SK-N-SH (cell line): ENCODE measurements around the gene PCSK7. TPM values are rescaled to one million over a fixed set of nuclear protein-coding genes. Genes with fewer than 3 reads are reported as not detected.

Experiments
- CTCF ChIA-PET: fragments of 300-600, 350-600 bp; formaldehyde crosslinking; extraction: SDS; loops from one replicate; lab custom pipeline; 2021; lab: Yijun Ruan, JAX
- POLR2A ChIA-PET: fragments of 350-600 bp; sonication (Branson Sonifier 250); formaldehyde crosslinking; extraction: SDS; loops from one replicate; lab custom pipeline; 2020; ENCODE audit warnings: antibody characterized with exemption, inconsistent platforms; lab: Yijun Ruan, JAX
- DNase-seq: peaks from one replicate; pipeline ENCODE4 v3.0.0; 2012
- H2AFZ ChIP-seq: fragments of 200-600 bp; sonication (generic); 2 replicates; pipeline ENCODE4 v1.8.1; 2016; ENCODE audit warnings: antibody characterized with exemption, mild to moderate bottlenecking, low read depth
- H3F3A ChIP-seq: fragments of 200-600 bp; sonication (generic); replicated peaks from 2 replicates; pipeline ENCODE3; 2016; ENCODE audit warnings: antibody characterized with exemption, mild to moderate bottlenecking; ENCODE audit not compliant: insufficient read depth
- H3K27ac ChIP-seq, 2 experiments: fragments of 200-500 bp in 1 of 2; fragments of 200-600 bp in 1 of 2; sonication (Bioruptor generic) in 1 of 2; sonication (generic), shearing (Covaris generic) in 1 of 2; 2 replicates each; pipeline versions ENCODE4 v1.5.1 to v1.6.1; 2014 to 2016; ENCODE audit warnings: low read depth in 2 of 2, inconsistent platforms in 1 of 2, low read length in 1 of 2, mild to moderate bottlenecking in 1 of 2, mixed read lengths in 1 of 2
- H3K27me3 ChIP-seq: fragments of 200-600 bp; sonication (generic), shearing (Covaris generic); 2 replicates; pipeline ENCODE4 v1.6.1; 2016; ENCODE audit warnings: mixed run types; ENCODE audit not compliant: insufficient read depth
- H3K36me3 ChIP-seq, 2 experiments: fragments of 200-500 bp in 1 of 2; fragments of 200-600 bp in 1 of 2; sonication (Bioruptor generic) in 1 of 2; sonication (generic) in 1 of 2; replicated peaks in 1 of 2; 2 replicates each; pipeline versions ENCODE3 to v1.5.1; 2014 to 2016; ENCODE audit warnings: low read length in 1 of 2, mild to moderate bottlenecking in 1 of 2; ENCODE audit not compliant: insufficient read depth in 2 of 2, control insufficient read depth in 1 of 2
- H3K4me1 ChIP-seq, 2 experiments: fragments of 200-500 bp in 1 of 2; fragments of 200-600 bp in 1 of 2; sonication (Bioruptor generic) in 1 of 2; sonication (generic), shearing (Covaris generic) in 1 of 2; 2 replicates each; pipeline versions ENCODE4 v1.5.1 to v1.6.1; 2014 to 2016; ENCODE audit warnings: low read depth in 1 of 2, low read length in 1 of 2, mixed run types in 1 of 2; ENCODE audit not compliant: insufficient read depth in 2 of 2, control insufficient read depth in 1 of 2
- H3K4me2 ChIP-seq: fragments of 200-600 bp; sonication (generic), shearing (Covaris generic); 2 replicates; pipeline ENCODE4 v1.6.1; 2017; ENCODE audit warnings: mixed run types
- H3K4me3 ChIP-seq, 2 experiments: fragments of 200-500 bp in 1 of 2; fragments of 200-600 bp in 1 of 2; sonication (Bioruptor generic) in 1 of 2; sonication (generic), shearing (Covaris generic) in 1 of 2; 2 replicates each; pipeline versions ENCODE4 v1.5.1 to v1.8.1; 2014 to 2016; ENCODE audit warnings: low read depth in 2 of 2, inconsistent platforms in 1 of 2, low read length in 1 of 2, mild to moderate bottlenecking in 1 of 2, mixed read lengths in 1 of 2, moderate library complexity in 1 of 2
- H3K79me2 ChIP-seq: fragments of 200-600 bp; sonication (generic); 2 replicates; pipeline ENCODE4 v1.8.1; 2017; ENCODE audit warnings: mild to moderate bottlenecking; ENCODE audit not compliant: insufficient read depth
- H3K9ac ChIP-seq: fragments of 200-600 bp; sonication (generic); 2 replicates; pipeline ENCODE4 v1.6.1; 2017; ENCODE audit warnings: mixed run types
- H3K9me2 ChIP-seq: fragments of 200-600 bp; sonication (generic); 2 replicates; pipeline ENCODE4 v1.6.1; 2017; ENCODE audit warnings: mixed run types
- H3K9me3 ChIP-seq: fragments of 200-600 bp; sonication (generic); 2 replicates; pipeline ENCODE4 v1.6.1; 2017; ENCODE audit warnings: mixed run types, mild to moderate bottlenecking, moderate library complexity
- H4K20me1 ChIP-seq: fragments of 200-600 bp; sonication (generic); 2 replicates; pipeline ENCODE4 v1.6.1; 2017; ENCODE audit warnings: mild to moderate bottlenecking, mixed run types; ENCODE audit not compliant: insufficient read depth
- CHD2 ChIP-seq: fragments of 150-350 bp; IDR thresholded peaks from 2 replicates; pipeline ENCODE4 v1.6.1; 2018; ENCODE audit warnings: low read length; ENCODE audit not compliant: partially characterized antibody
- EP300 ChIP-seq, 2 experiments: IDR thresholded peaks; 2 replicates each; pipeline versions ENCODE4 v1.4.0 to v1.6.1; 2012; ENCODE audit warnings: borderline replicate concordance in 1 of 2, low read depth in 1 of 2, low read length in 1 of 2
- MEF2A ChIP-seq: IDR thresholded peaks from 2 replicates; pipeline ENCODE4 v1.4.0; 2012; ENCODE audit warnings: low read depth, borderline replicate concordance
- MXI1 ChIP-seq: IDR thresholded peaks from 2 replicates; pipeline ENCODE4 v1.6.1; 2012; ENCODE audit warnings: mild to moderate bottlenecking, low read depth, low read length, improper control_type of control experiment
- NFIC ChIP-seq: IDR thresholded peaks from 2 replicates; pipeline ENCODE4 v1.4.0; 2012; ENCODE audit warnings: borderline replicate concordance
- PBX3 ChIP-seq: IDR thresholded peaks from 2 replicates; pipeline ENCODE4; 2012
- POLR2AphosphoS5 ChIP-seq: IDR thresholded peaks from 2 replicates; pipeline ENCODE4 v1.6.1; 2012; ENCODE audit warnings: low read depth, low read length
- REST ChIP-seq: IDR thresholded peaks from 2 replicates; pipeline ENCODE4 v1.6.1; 2012; ENCODE audit warnings: mild to moderate bottlenecking, low read depth, low read length, moderate library complexity
- RFX5 ChIP-seq: IDR thresholded peaks from 2 replicates; pipeline ENCODE4 v1.6.1; 2012; ENCODE audit warnings: mild to moderate bottlenecking, improper control_type of control experiment, low read length
- RXRA ChIP-seq: IDR thresholded peaks from 2 replicates; pipeline ENCODE4 v1.4.0; 2012; ENCODE audit warnings: low read depth, mild to moderate bottlenecking, borderline replicate concordance
- TAF1 ChIP-seq: IDR thresholded peaks from 2 replicates; pipeline ENCODE4 v1.6.1; 2012; ENCODE audit warnings: low read depth, mild to moderate bottlenecking, low read length, moderate library complexity, borderline replicate concordance
- TCF12 ChIP-seq: IDR thresholded peaks from 2 replicates; pipeline ENCODE4 v1.4.0; 2012
- TEAD4 ChIP-seq: IDR thresholded peaks from 2 replicates; pipeline ENCODE4 v1.4.0; 2012; ENCODE audit warnings: mild to moderate bottlenecking, borderline replicate concordance; ENCODE audit not compliant: insufficient read depth
- USF1 ChIP-seq: IDR thresholded peaks from 2 replicates; pipeline ENCODE4 v1.4.0; 2012; ENCODE audit warnings: low read depth, borderline replicate concordance
- YY1 ChIP-seq: IDR thresholded peaks from 2 replicates; pipeline ENCODE4 v1.4.0; 2012; ENCODE audit warnings: low read depth, mild to moderate bottlenecking
- ZBTB33 ChIP-seq: IDR thresholded peaks from 2 replicates; pipeline ENCODE4 v1.4.0; 2012; ENCODE audit warnings: low read depth, borderline replicate concordance
- WGBS: methylation state at CpG from one replicate; pipeline ENCODE4 v1.1.6; 2017; ENCODE audit warnings: low lambda C conversion rate; 5-methylcytosine and 5-hydroxymethylcytosine counted together
- polyA plus RNA-seq, 3 experiments: library from polyadenylated mRNA; depleted of rRNA; stranded (reverse); fragments of >200 nt; gene quantifications; 2 replicates each; pipeline ENCODE4 v1.2.3, GENCODE V29; 2012

Gene PCSK7
- polyA plus RNA-seq, 1 of the 3 experiments (the other 2 are of a cell fraction), result 49.7 TPM

- Histone ChIP-seq H4K20me1 (no peaks in the 10 kb centered on the region), H3K4me1 (peaks cover 0 to 4% of the 10 kb centered on the region in 2 experiments; a peak in 1 of 4 replicates), H3K79me2 (no peaks in the 10 kb centered on the region), H3K9ac (no peak overlapping the region), H3K4me3 (no peak overlapping the region), H3K36me3 (peaks cover 10 to 19% of the 10 kb centered on the region in 2 experiments), H3K27me3 (no peaks in the 10 kb centered on the region), H3K9me3 (no peaks in the 10 kb centered on the region), H3K4me2 (0 out of 2 replicates have a peak overlapping the region, but pooled peaks have one; percentile 54), H3K27ac (peak overlapping the region in 1 of 2 experiments; percentile 65; a peak in 1 of 4 replicates), H3F3A (peaks cover 19% of the 10 kb centered on the region), H3K9me2 (no peaks in the 10 kb centered on the region), H2AFZ (no peak overlapping the region)
- ChIA-PET POLR2A (no interaction called here), CTCF (interaction anchor here (0.6 kb wide), 1 partner anchor 27 kb away, joined by 3 read pairs; no protein-coding TSS in a partner anchor)
- no peak for DNase-seq
- TF ChIP-seq TEAD4 (no peak), REST (no peak), RXRA (no peak), USF1 (no peak), ZBTB33 (no peak), EP300 (IDR thresholded peaks at IDR 0.05; ENCODE audit: borderline replicate concordance in 1 of 2, low read depth in 1 of 2, low read length in 1 of 2) (no peak), TAF1 (no peak), TCF12 (no peak), MXI1 (no peak), YY1 (no peak), PBX3 (no peak), RFX5 (no peak), MEF2A (no peak), NFIC (no peak), CHD2 (no peak), POLR2AphosphoS5 (no peak)
- 88% methylated on average over 2 of the region's 2 CpGs for WGBS
Observed at GRCh38 chr11:117258576-117258975, 26.7 kb upstream of the PCSK7 start.
